K562 treated with DMSO at 1 percent for 4 hours (cell line): ENCODE measurements around the gene PARP9. TPM values are rescaled to one million over a fixed set of nuclear protein-coding genes. Genes with fewer than 3 reads are reported as not detected.

Experiments
- total RNA-seq: library from RNA; unstranded; fragments of 300-600 nt; gene quantifications from 2 replicates; pipeline ENCODE4 v1.2.3, GENCODE V29; 2022; ENCODE audit not compliant: insufficient read depth

The PARP9 gene
- 3.8 and 4.7 TPM in 2 replicates for total RNA-seq

GRCh38 chr3:122564155-122564912, at the start of gene PARP9, which contains the start of gene DTX3L:
TSS of gene PARP9 (minus strand) at chr3:122564300. CDS start at chr3:122559620, 4,680 bp downstream.
TSS of gene DTX3L (plus strand) at chr3:122564338. CDS start at chr3:122564427, 89 bp downstream.

DNA sequence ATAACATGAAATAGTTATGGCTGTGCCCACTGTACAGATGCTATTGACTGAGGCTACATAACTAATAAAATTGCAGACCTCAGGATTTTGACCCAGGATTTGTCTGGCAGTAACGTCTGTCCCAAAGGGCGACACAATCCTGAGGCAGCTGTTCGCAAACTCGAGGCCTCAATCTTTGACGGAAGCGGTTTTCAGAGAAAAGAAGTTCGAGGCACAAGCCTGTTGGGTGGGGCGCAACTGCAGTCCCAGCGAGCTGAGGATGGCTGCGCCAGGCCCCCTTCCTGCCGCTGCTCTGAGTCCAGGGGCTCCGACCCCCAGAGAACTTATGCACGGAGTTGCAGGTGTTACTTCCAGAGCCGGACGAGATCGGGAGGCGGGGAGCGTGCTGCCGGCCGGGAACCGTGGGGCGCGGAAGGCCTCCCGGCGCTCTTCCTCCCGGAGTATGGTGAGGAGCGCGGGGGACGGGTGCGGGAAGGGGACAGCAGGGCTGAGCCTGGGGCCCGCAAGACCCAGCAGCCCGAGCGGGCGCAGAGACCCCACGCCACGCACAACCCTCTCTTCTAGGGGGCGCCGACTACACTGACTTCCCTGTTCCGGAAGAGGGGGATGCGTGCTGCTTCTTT, 13.4 kb upstream of the PARP9 start, which contains the start of gene PARP15:
PARP15 (plus strand) TSS at position 242 of the 623 bp plus-strand sequence; CDS start at position 260, 18 bp downstream.

GRCh38 chr3:122514123-122515019, 49.7 kb downstream of the PARP9 start, which contains the start of gene KPNA1:
TSS of gene KPNA1 (minus strand) at chr3:122514939. CDS start at chr3:122496565, 18,374 bp downstream.

Other genes starting within 250 kb of the PARP9 start
- gene CSTA, start 239.1 kb downstream of the PARP9 start, total RNA-seq: 3.8 and 5.9 TPM in 2 replicates
- 8.4 and 22.2 TPM in 2 replicates for gene MIX23, start 181.1 kb downstream of the PARP9 start, total RNA-seq
- gene FAM162A, start 180.1 kb downstream of the PARP9 start, total RNA-seq: 6.8 and 10.0 TPM in 2 replicates
- gene WDR5B, start 148.2 kb downstream of the PARP9 start, total RNA-seq: 0.56 and 0.95 TPM in 2 replicates
- gene KPNA1, start 49.4 kb downstream of the PARP9 start, total RNA-seq: 15.1 and 15.7 TPM in 2 replicates
- 4.9 and 5.2 TPM in 2 replicates for gene DTX3L, start within 50 bp of the PARP9 start, total RNA-seq
- not detected in 2 replicates for gene PARP15, start 13.3 kb upstream of the PARP9 start, total RNA-seq
- gene PARP14, start 116.5 kb upstream of the PARP9 start, total RNA-seq: 10.9 and 11.6 TPM in 2 replicates
- gene HSPBAP1, start 229.5 kb upstream of the PARP9 start, total RNA-seq: 3.1 and 3.4 TPM in 2 replicates
- 0.66 and 0.73 TPM in 2 replicates for gene SLC49A4, start 230.8 kb upstream of the PARP9 start, total RNA-seq